ENCODE data around the gene CDKN2D.

DNA sequence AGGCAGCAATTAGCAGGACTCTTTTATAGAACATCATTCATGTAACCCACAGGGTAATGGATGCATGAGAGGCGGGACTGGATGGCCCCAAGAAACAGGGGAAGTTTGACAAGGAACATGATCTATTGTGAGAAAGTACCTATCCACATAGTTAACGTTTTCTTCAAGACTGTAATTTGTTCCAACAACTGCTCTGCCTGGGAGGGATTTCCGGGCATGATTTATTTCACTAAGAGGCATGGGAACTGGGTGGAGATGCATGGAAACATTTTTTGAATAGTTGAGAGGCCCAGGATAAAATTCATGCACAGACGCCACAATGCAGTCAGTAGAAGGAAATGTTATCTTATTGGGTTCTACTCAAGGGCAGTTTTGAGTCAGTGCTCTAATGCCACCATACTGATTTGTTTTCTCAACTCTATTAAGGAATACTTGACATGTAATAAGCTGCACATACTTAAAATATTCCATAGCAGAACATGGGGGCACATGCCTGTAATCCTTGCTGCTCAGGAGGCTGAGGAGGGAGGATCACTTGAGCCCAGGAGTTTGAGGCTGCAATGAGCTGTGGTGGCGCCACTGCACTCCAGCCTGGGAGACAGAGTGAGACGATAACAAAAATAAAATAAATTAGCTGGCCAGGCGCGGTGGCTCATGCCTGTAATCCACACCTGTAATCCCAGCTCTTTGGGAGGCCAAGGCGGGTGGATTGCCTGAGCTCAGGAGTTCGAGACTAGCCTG is 35.0 kb downstream of the CDKN2D start:
- TF ChIP-seq POLR2A (IDR thresholded peaks at IDR 0.05; ENCODE audit: low read length) (no peak), GATA1 (IDR thresholded peaks at IDR 0.05; ENCODE audit: low read depth, low read length) (no peak)
